OCI-LY1 (cell line): ENCODE results near the gene DNMBP.

Source experiments
- EZH2 ChIP-seq: fragments of 200-600 bp; sonication (generic), shearing (Covaris generic); IDR thresholded peaks from 2 replicates; pipeline ENCODE4 v1.8.0; 2017; ENCODE audit warnings: borderline replicate concordance, mixed run types, mild to moderate bottlenecking, antibody characterized with exemption, low read length, moderate library complexity, mixed read lengths
- TF ChIP-seq, protein P1 (sequence below): fragments of 200-600 bp; sonication (generic), shearing (Covaris generic); IDR thresholded peaks from 2 replicates; pipeline ENCODE4 v1.5.1; 2017; ENCODE audit warnings: mild to moderate bottlenecking, antibody characterized with exemption, low read length, moderate library complexity, mixed read lengths

DNA sequence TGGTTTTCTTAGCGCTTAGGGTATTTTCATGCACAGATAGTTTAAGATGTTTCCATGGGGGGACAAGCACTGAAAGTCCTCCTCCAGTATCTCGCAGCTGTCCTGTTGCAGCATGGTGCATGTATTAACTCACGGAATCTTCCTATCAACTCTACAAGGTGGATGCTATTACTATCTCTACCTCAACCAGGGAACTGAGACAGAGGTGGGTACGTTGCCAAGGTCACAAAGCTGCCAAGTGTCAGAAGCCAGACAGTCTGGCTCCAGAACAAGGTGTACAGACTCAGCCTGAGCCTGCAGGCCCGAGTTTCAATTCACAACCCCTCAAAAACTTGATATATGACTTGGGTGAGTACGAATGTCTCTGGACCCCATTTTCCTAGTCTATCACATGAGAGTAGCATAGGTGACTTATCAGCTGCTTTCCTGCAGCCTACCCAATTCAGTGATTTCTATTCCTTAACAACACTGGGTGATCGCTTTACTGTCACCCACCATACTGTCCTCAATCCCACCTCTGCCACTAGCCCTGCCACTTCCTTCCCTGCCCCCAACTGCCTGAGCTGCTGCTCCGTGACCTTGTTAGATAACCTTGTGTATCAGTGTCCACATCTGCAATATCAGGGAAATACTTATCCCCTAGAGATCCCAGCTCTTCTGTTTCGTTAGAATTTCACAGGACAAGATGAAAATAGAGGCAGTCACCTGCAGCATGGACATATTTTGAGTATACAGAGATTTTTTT is 135.2 kb downstream of the DNMBP start:
- TF ChIP-seq, protein P1, sequence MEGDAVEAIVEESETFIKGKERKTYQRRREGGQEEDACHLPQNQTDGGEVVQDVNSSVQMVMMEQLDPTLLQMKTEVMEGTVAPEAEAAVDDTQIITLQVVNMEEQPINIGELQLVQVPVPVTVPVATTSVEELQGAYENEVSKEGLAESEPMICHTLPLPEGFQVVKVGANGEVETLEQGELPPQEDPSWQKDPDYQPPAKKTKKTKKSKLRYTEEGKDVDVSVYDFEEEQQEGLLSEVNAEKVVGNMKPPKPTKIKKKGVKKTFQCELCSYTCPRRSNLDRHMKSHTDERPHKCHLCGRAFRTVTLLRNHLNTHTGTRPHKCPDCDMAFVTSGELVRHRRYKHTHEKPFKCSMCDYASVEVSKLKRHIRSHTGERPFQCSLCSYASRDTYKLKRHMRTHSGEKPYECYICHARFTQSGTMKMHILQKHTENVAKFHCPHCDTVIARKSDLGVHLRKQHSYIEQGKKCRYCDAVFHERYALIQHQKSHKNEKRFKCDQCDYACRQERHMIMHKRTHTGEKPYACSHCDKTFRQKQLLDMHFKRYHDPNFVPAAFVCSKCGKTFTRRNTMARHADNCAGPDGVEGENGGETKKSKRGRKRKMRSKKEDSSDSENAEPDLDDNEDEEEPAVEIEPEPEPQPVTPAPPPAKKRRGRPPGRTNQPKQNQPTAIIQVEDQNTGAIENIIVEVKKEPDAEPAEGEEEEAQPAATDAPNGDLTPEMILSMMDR, result no peak
- no peak for TF ChIP-seq EZH2
